OCI-M2 (cell line): ENCODE data around the gene FNDC3B.

Source experiments
- DNase-seq: peaks from one replicate; lab custom pipeline; 2025; ENCODE audit not compliant: unreplicated experiment; lab: John Stamatoyannopoulos, UW

Gene FNDC3B

DNA sequence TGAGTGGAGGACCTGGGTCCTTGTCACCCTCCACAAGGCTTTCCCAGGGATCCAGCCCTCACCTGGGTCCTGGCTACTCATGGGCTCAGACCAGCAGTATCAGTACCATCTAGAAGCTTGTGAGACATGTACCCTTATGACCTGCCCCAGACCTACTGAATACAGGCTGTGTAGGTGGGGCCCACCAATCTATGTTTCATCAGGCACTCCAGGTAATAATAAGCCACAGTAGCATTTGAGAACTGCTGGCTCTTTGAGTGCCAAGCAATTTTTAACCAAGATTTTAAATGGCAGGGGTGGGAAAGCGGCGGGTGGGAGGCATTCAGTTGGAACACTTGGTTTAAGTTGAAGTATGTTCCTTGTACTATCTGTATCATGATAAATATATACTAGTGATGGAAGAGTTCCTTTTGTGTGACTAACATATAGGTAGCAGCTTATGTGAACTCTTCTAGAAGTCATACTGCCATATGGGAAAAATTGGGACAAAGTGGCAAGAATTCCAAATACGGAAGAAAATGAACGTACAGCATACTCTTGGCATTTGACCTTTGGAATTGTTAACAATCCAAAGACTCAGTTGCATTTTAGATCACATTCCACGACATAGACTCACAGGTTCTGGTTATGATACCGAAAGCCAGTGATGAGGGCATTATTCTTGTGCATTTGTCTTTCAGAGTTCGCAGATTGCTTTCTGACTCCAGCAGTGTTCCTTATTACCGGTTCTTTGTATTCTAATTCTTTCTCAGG, 218.4 kb downstream of the FNDC3B start:
- DNase-seq: no peak

DNA sequence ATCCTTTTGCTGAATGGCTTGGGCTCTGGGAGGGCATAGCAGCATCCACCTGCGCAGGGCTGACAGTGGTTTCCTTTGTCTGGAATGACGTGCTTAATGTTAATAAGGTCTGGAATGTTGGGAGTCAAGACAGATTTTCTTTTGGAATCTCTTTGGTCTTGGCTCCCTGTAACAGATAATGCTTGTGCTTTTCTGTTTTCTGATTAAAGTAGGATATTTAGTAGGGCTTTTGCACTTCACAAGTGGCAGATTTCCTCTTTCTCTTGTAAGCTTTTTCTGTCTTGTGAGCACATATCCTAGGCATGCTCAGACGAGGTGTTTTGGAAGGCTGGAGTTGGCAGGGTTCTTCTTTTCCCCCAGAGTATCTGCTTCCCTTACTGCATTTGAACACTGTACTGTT, 219.2 kb downstream of the FNDC3B start:
- DNase-seq: no peak

GRCh38 chr3:172259111-172259541, 219.7 kb downstream of the FNDC3B start:
- DNase-seq: no peak

GRCh38 chr3:172259726-172260248, 220.4 kb downstream of the FNDC3B start:
- DNase-seq: no peak

DNA sequence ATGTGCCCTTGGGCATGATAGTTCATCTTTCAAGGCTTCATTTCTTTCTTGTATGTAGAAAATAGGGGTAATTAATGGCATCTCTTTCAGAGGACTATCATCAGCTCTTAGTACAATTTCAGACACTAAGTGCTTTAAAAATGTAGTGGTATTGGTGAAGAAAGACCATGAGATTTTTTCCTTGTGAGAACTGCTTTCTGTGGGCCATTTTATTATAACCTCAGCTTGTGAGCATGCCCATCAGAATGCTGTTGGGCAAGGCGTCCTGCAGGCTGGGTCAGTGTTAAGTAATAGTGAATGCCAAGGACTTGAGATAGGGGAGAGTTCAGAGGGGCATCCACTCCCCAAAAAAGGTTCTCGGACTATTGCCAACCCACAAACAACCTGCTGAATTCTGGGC, 221.0 kb downstream of the FNDC3B start:
- no peak for DNase-seq

- DNase-seq: no peak
Observed at GRCh38 chr3:172261054-172261453, 221.7 kb downstream of the FNDC3B start.

DNA sequence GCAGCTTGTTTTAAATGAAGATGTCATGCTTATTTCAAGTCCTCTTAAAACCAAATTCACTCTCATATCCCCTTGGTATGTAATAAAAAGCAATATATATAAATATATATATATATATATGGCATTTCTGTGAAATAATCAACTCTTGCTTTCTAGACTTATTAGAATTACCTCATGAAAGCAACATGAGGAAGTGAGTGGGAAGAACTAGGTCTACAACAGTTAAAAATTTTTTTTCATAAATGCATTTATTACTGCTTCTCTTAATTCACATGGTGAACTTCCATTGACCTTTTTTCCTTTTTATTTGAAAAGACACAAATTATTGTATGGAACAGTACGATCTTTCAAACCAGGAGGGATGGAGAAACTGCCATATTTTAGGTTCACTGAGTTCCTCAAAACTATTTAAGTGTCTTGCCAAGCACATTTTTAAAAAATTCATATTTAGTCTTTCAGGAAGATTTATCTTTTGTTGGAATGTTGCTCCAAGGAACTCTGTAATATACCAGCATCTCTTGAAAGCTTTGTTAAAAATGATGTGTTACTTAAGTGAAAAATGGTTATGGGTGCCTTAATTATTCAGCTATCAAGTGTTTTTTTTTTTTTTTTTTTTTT, 223.7 kb downstream of the FNDC3B start:
- no peak for DNase-seq

DNA sequence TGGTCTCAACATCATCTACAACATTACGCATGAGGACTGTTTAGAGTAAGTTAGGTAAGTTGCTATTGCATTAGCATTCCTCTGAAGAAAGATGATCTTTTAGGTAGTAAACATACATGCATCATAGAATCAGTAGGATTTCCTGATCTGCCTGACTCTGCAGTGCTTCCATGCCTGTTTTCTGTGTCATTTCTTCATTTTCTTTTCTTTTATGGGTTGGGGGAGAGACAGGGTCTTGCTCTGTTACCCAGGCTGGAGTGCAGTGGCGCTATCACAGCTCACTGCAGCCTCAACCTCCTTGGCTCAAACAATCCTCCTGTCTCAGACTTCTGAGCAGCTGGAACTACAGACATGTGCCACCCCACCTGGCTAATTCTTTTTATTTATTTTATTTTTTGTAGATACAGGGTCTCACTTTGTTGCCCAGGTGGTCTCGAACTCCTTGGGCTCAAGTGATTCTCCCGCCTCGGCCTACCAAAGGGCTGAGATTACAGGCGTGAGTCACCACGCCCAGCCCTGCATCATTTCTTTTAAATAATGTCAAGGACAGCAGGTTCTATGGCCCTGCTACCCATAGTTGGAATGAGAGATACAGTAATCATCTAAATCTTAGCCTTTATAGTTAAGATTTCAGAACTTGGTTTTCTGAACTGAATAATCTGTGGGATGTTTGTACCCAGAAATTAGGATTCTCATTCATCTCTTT, 224.6 kb downstream of the FNDC3B start:
- DNase-seq: no peak

GRCh38 chr3:172266103-172266502, 226.7 kb downstream of the FNDC3B start:
- DNase-seq: no peak

DNA sequence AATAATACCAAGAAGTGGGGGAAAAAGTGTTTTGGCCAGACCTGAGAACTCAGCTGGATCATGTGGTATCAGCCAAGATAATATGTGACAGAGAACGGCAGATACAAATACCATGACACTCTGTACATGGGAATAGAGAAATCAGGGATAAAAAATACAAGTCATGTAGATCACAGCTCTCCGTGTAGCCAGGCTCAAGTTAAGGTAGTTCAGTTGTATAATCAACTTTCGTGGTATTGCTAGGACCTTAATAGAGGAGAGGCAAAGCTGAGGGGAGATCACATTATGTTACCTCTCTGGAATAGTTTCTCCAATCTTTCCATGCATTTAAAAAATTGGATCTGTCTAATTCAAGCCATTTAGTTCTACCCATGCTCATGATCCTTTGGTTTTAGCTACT, 229.0 kb downstream of the FNDC3B start:
- no peak for DNase-seq

- DNase-seq: no peak
Observed at GRCh38 chr3:172268868-172269267, 229.5 kb downstream of the FNDC3B start.

GRCh38 chr3:172270557-172271166, 231.3 kb downstream of the FNDC3B start:
- no peak for DNase-seq

GRCh38 chr3:172271386-172271976, 232.1 kb downstream of the FNDC3B start:
- DNase-seq: no peak

DNA sequence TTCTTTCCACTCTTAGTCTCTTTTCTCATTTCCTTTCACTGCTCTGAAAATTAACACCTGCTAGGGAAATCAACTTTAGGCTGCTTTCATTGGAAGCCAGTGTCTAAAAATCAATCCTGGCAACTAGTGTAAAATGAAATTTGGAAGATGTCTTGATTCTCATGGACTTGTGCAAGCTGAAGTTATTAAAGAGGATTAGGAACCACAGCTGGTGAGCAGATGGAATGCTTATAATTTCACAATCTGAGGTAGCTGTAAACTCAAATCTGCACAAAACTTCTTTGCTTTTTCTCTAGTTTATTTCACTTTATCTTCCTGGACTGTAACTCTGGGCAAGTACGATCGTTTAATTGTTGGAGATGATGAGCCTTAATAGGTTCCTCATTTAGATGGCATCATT, 233.3 kb downstream of the FNDC3B start:
- DNase-seq: no peak

- no peak for DNase-seq
Observed at GRCh38 chr3:172273378-172273777, 234.0 kb downstream of the FNDC3B start.

GRCh38 chr3:172274906-172275305, 235.5 kb downstream of the FNDC3B start:
- no peak for DNase-seq

DNA sequence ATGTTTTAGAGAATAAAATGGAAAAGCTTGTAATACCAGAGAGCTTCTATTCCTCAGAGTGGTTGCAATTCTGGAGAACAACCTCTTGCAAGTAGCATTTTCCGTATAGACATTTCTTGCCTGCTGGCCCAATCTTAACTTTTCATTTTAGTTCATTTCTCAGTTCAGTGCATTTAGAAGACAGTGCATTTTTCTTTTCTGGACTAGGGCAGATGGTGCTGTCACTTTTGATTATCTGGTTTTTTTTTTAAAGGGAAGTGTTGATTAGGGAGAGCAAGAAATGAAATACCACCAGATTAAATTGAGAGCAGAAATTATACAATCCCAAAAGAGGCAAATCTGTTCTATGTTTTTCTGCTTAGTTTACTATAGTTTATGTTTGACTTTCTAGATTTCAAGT, 236.2 kb downstream of the FNDC3B start:
- no peak for DNase-seq

GRCh38 chr3:172276103-172276502, 236.7 kb downstream of the FNDC3B start:
- DNase-seq: no peak

DNA sequence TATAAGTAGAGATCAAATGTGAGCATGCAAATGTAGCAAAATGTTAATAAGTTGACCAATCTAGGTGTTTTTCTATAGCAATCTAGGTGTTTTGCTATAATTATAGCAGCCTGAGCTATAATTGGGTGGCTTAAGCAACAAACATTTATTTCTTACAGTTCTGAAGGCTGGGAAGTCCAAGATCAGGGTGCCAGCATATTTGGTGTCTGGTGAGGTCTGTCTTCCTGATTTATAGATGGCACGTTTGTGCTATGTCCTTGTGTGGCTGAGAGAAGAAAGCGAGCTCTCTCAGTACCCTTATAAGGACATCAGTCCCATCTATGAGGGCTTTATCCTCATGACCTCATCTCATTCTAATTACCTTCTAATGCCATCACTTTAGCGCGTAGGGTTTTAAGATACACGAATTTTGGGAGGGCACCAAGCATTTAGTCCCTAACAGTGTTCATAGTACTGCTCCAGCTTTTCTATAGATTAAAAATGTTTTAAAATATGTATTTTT, 237.8 kb downstream of the FNDC3B start:
- no peak for DNase-seq

- no peak for DNase-seq
Observed at GRCh38 chr3:172279191-172279640, 239.8 kb downstream of the FNDC3B start.

- DNase-seq: no peak
Observed at GRCh38 chr3:172279974-172280373, 240.6 kb downstream of the FNDC3B start.
